ENCODE data around the gene STX19. TPM values are rescaled to one million over a fixed set of nuclear protein-coding genes. Genes with fewer than 3 reads are reported as not detected.

Gene STX19
- total RNA-seq, 3 donors from 2014 or later = 1.6 to 5.9 TPM; not detected in 1

DNA sequence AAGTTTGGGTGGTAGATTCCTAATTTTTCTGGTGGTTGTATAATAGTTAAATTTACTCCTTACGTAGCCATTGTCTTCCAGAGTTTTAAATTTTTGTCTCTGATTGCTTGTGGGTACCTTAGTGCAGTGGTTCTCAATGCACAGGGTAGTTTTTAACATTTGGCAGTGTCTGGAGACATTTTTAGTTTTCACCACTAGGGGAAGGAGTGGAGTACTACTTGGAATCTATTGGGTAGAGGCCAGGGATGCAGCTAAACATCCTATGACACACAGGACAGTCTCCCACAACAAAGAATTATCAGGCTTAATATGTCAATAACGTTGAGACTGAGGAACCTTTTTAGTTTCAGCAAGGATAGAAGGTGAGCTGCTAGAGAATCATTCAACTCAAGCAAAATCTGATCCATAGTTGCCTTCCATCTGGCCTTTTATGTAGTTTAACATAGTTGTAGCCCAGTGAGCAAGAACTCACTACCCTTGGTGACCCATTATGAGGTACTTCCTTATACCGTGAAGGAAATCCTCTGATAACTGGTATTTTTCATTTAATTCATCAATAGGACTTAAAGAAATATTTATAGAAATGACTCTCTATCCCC, 8.6 kb upstream of the STX19 start:
- Histone ChIP-seq H3K4me3 (no peak overlapping the region), H3K27me3 (no peaks in the 10 kb centered on the region), H3K4me1 (no peaks in the 10 kb centered on the region), H3K36me3 (no peaks in the 10 kb centered on the region), H3K9me3 (no peaks in the 10 kb centered on the region), H3K27ac (no peak overlapping the region)
- no peak for DNase-seq (ENCODE audit: low spot score in 2 of 2)
- TF ChIP-seq, protein P1, sequence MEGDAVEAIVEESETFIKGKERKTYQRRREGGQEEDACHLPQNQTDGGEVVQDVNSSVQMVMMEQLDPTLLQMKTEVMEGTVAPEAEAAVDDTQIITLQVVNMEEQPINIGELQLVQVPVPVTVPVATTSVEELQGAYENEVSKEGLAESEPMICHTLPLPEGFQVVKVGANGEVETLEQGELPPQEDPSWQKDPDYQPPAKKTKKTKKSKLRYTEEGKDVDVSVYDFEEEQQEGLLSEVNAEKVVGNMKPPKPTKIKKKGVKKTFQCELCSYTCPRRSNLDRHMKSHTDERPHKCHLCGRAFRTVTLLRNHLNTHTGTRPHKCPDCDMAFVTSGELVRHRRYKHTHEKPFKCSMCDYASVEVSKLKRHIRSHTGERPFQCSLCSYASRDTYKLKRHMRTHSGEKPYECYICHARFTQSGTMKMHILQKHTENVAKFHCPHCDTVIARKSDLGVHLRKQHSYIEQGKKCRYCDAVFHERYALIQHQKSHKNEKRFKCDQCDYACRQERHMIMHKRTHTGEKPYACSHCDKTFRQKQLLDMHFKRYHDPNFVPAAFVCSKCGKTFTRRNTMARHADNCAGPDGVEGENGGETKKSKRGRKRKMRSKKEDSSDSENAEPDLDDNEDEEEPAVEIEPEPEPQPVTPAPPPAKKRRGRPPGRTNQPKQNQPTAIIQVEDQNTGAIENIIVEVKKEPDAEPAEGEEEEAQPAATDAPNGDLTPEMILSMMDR (IDR thresholded peaks at IDR 0.05) = peak in 2 of 3 donors; percentile 25
- TF ChIP-seq POLR2AphosphoS5 (IDR thresholded peaks at IDR 0.05) = no peak
- intact Hi-C loops (cut with DNase I; ENCODE audit: low total_unique reads) = no loop called here

DNA sequence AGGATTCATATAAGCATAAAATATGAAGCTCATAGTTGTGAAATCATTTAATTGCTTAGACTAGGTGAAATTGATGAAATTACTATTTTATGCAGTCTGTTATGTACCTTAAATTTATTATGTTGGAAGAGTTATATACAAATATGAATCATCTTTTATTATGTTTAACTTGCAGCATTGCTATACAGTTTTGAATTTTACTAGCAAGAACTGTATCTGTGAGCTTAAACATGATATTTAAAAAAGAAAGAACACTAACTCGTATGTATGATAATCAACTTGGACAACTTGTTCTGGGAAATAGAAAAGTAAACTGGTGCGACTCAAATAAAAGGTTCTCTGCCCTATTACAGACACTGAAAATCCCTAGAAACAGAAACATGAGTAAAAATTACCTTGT, 1.8 kb downstream of the STX19 start:
- Histone ChIP-seq H3K27ac (no peak overlapping the region), H3K4me1 (no peaks in the 10 kb centered on the region), H3K36me3 (peaks cover 4% of the 10 kb centered on the region), H3K27me3 (no peaks in the 10 kb centered on the region), H3K9me3 (no peaks in the 10 kb centered on the region), H3K4me3 (no peak overlapping the region)
- intact Hi-C loops (cut with DNase I; ENCODE audit: low total_unique reads) = no loop called here
- DNase-seq (ENCODE audit: low spot score in 2 of 2) = no peak
- TF ChIP-seq, protein P1 (IDR thresholded peaks at IDR 0.05) = no peak
- TF ChIP-seq POLR2AphosphoS5 (IDR thresholded peaks at IDR 0.05) = no peak
- no peak for TF ChIP-seq POLR2A (IDR thresholded peaks at IDR 0.05)

DNA sequence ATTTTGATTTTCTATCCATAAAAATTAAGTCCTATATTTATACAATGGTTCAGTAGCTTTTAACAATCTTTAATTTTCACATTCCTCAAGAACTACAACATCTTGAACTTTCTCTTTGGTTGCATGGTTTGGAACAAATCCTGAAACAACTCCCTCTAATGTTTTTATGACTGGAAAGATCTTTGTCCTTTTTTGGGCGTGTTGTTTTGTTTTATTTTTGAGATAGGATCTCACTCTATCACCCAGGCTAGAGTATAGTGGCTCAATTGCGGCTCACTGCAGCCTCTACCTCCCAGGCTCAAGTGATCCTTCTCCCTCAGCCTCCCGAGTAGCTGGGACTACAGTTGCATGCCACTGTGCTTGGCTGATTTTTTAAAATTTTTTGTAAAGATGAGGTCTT, 4.0 kb downstream of the STX19 start:
- intact Hi-C loops (cut with DNase I; ENCODE audit: low total_unique reads) = no loop called here
- Histone ChIP-seq H3K4me3 (no peak overlapping the region), H3K9me3 (no peaks in the 10 kb centered on the region), H3K27me3 (no peaks in the 10 kb centered on the region), H3K36me3 (peaks cover 4% of the 10 kb centered on the region), H3K27ac (no peak overlapping the region), H3K4me1 (no peaks in the 10 kb centered on the region)
- DNase-seq (ENCODE audit: low spot score in 2 of 2) = no peak
- TF ChIP-seq, protein P1 (IDR thresholded peaks at IDR 0.05) = no peak
- TF ChIP-seq POLR2AphosphoS5 (IDR thresholded peaks at IDR 0.05) (no peak), POLR2A (IDR thresholded peaks at IDR 0.05) (no peak)

DNA sequence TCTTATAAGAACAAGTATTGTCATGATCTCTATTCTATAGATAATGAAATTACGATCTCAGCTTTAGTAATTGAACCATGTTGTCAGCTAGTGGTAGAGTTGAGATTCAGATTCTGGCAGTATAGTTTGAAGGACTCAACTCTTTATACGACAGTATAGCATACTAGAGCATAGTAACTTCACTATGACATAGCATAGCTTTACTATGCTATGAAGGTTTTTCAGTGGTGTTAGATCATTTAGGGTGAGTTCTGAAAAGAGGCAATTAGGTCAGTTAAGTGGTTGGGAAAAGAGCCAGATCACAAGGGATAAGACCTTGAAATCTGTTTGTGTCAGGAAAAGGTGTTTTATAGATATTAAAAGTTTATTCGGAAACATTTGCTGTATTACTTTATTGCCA, 8.1 kb downstream of the STX19 start:
- Histone ChIP-seq H3K27me3 (no peaks in the 10 kb centered on the region), H3K4me3 (no peak overlapping the region), H3K4me1 (no peaks in the 10 kb centered on the region), H3K27ac (no peak overlapping the region), H3K36me3 (peaks cover 4% of the 10 kb centered on the region), H3K9me3 (no peaks in the 10 kb centered on the region)
- intact Hi-C loops (cut with DNase I; ENCODE audit: low total_unique reads) = no loop called here
- no peak for TF ChIP-seq POLR2AphosphoS5 (IDR thresholded peaks at IDR 0.05)
- no peak for TF ChIP-seq POLR2A (IDR thresholded peaks at IDR 0.05)
- TF ChIP-seq, protein P1 (IDR thresholded peaks at IDR 0.05) = no peak
- no peak for DNase-seq (ENCODE audit: low spot score in 2 of 2)

DNA sequence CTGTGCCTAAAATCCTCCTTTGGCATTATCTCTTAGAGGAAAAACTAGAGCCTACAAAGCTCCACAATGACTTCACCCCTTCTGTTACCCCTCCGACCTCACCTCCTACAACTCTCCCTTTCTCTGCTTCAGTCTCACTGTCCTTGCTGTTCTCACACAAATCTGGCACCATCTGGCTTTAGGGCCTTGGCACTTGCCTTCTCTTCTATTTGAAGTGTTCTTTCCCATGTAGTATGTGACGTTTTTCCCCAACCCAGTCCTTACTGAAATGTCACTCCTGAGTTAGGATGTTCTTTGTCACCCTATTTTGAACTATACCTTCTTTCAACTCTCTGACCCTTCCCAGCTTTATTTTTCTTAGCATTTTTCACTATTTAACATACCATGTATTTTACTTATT, 8.7 kb downstream of the STX19 start:
- DNase-seq (ENCODE audit: low spot score in 2 of 2) = no peak
- intact Hi-C loops (cut with DNase I; ENCODE audit: low total_unique reads) = no loop called here

More for the DNA sequence above, 8.7 kb downstream of the STX19 start:
- no peak overlapping the region for H3K4me3 ChIP-seq
- no peaks in the 10 kb centered on the region for H3K27me3 ChIP-seq
- TF ChIP-seq POLR2A (IDR thresholded peaks at IDR 0.05) (no peak), POLR2AphosphoS5 (IDR thresholded peaks at IDR 0.05) (no peak)
- TF ChIP-seq, protein P1 (IDR thresholded peaks at IDR 0.05) = no peak
- H3K4me1 ChIP-seq = no peaks in the 10 kb centered on the region
- no peaks in the 10 kb centered on the region for H3K9me3 ChIP-seq
- no peak overlapping the region for H3K27ac ChIP-seq
- peaks cover 4% of the 10 kb centered on the region for H3K36me3 ChIP-seq

All from breast epithelium (tissue), 4 donors.